Endothelial cell of umbilical vein (primary cell): ENCODE data around the gene SC5D.

ENCODE experiments used
- POLR2A ChIP-seq: IDR thresholded peaks from 2 replicates; pipeline ENCODE4 v1.6.1; 2012; ENCODE audit warnings: low read depth, mild to moderate bottlenecking, control low read depth, low read length
- TF ChIP-seq, protein P1 (sequence below), 2 donors: IDR thresholded peaks; 1 replicate in 1 of 2; 2 replicates in 1 of 2; pipeline ENCODE4 v1.5.1; 2011; ENCODE audit warnings: low read length in 2 of 2, mild to moderate bottlenecking in 2 of 2, moderate library complexity in 2 of 2, control low read depth in 1 of 2, inconsistent platforms in 1 of 2, low read depth in 1 of 2; ENCODE audit not compliant: insufficient read depth in 1 of 2; ENCODE audit errors: extremely low read depth in 1 of 2

- no peak for TF ChIP-seq POLR2A
- TF ChIP-seq, protein P1, sequence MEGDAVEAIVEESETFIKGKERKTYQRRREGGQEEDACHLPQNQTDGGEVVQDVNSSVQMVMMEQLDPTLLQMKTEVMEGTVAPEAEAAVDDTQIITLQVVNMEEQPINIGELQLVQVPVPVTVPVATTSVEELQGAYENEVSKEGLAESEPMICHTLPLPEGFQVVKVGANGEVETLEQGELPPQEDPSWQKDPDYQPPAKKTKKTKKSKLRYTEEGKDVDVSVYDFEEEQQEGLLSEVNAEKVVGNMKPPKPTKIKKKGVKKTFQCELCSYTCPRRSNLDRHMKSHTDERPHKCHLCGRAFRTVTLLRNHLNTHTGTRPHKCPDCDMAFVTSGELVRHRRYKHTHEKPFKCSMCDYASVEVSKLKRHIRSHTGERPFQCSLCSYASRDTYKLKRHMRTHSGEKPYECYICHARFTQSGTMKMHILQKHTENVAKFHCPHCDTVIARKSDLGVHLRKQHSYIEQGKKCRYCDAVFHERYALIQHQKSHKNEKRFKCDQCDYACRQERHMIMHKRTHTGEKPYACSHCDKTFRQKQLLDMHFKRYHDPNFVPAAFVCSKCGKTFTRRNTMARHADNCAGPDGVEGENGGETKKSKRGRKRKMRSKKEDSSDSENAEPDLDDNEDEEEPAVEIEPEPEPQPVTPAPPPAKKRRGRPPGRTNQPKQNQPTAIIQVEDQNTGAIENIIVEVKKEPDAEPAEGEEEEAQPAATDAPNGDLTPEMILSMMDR (IDR thresholded peaks at IDR 0.05; ENCODE audit: extremely low read depth in 1 of 2, insufficient read depth in 1 of 2, low read depth in 1 of 2, low read length in 2 of 2): no peak
Observed at GRCh38 chr11:121248496-121248895, 44.1 kb upstream of the SC5D start.
